Mucosa of descending colon (tissue), 3 donors: ENCODE measurements around the gene RO60. TPM values are rescaled to one million over a fixed set of nuclear protein-coding genes. Genes with fewer than 3 reads are reported as not detected.
A peak's percentile ranks its signal among the peaks of the same experiment; 100 is the strongest.

ENCODE experiments used
- ATAC-seq: fragments of 200-7000 bp; cut with Tn5 transposase; one replicate; pipeline ENCODE4 v1.9.1; 2020; ENCODE audit warnings: mild to moderate bottlenecking, moderate library complexity
- DNase-seq, 3 donors: peaks; one replicate each; pipeline ENCODE4 v3.0.0-alpha.2; 2020
- H3K36me3 ChIP-seq: fragments of 200-600 bp; one replicate; pipeline ENCODE4 v1.8.0; 2021; ENCODE audit warnings: low read depth, mild to moderate bottlenecking
- H3K4me1 ChIP-seq: fragments of 200-600 bp; one replicate; pipeline ENCODE4 v1.8.0; 2021; ENCODE audit warnings: low read depth, mild to moderate bottlenecking
- H3K4me3 ChIP-seq: fragments of 200-600 bp; one replicate; pipeline ENCODE4 v1.8.0; 2021; ENCODE audit warnings: mild to moderate bottlenecking
- H3K9me3 ChIP-seq: fragments of 200-600 bp; one replicate; pipeline ENCODE4 v1.8.0; 2021; ENCODE audit warnings: mild to moderate bottlenecking
- CTCF ChIP-seq: fragments of 200-600 bp; IDR thresholded peaks from one replicate; pipeline ENCODE4 v1.8.0; 2022; ENCODE audit warnings: antibody characterized with exemption, mild to moderate bottlenecking
- intact Hi-C, 2 donors: fragments of 100-400 bp; cut with DNase I in 1 of 2; cut with micrococcal nuclease in 1 of 2; formaldehyde crosslinking; loops; one replicate each; pipeline versions ENCODE4 v1.11.0 to v1.11.1; 2022; cut with DNase I, micrococcal nuclease
- total RNA-seq, 3 donors: library from RNA; stranded (reverse); fragmentation: NEBNext Ultra II Directional in 2 of 3; extraction: Animal tissue kit (Norgen Biotek cat#: 25700) in 2 of 3; gene quantifications; one replicate each; pipeline versions ENCODE4 v1.2.1 to v1.2.4, GENCODE V29; 2021 to 2023
- donor health status: DM: no; HTN: no; CAD: no; lungs with moderate emphysema.
- donor health status: DM: no; HTN: no; CAD: no.
- donor health status: DM: no; HTN: yes; CAD: no.

The RO60 gene
- total RNA-seq, 3 donors from 2014 or later: 34.1 to 90.8 (median 43.6) TPM

GRCh38 chr1:193103759-193104501, 44.5 kb downstream of the RO60 start:
- Histone ChIP-seq H3K9me3 (no peaks in the 10 kb centered on the region), H3K4me1 (peaks cover 11% of the 10 kb centered on the region), H3K36me3 (no peaks in the 10 kb centered on the region), H3K4me3 (peak overlapping the region; percentile 77)
- no peak for ATAC-seq
- no peak for DNase-seq
- TF ChIP-seq CTCF: no peak
- intact Hi-C loops: loop anchor here in 1 of 2 donors (5.0 kb wide), 1 partner anchor 42 kb away; no protein-coding TSS in a partner anchor

GRCh38 chr1:193104502-193104906, 45.1 kb downstream of the RO60 start:
- intact Hi-C loops: loop anchor here in 1 of 2 donors (5.0 kb wide), 1 partner anchor 42 kb away; no protein-coding TSS in a partner anchor
- Histone ChIP-seq H3K9me3 (no peaks in the 10 kb centered on the region), H3K4me3 (peak overlapping the region; percentile 77), H3K4me1 (peaks cover 11% of the 10 kb centered on the region), H3K36me3 (no peaks in the 10 kb centered on the region)
- peak; percentile 69 for ATAC-seq
- no peak for TF ChIP-seq CTCF
- peak; percentile 53 to 71 (median 68) for DNase-seq

GRCh38 chr1:193104907-193105820, 45.8 kb downstream of the RO60 start, which contains the start of gene GLRX2:
GLRX2 (minus strand) TSS chr1:193105414; CDS start chr1:193105382, 32 bp downstream.
- TF ChIP-seq CTCF: no peak
- DNase-seq: peak; percentile 88 to 92 (median 90)
- Histone ChIP-seq H3K4me3 (peak within 1 kb of the TSS; percentile 77), H3K36me3 (no peaks in the 10 kb centered on the region), H3K9me3 (no peaks in the 10 kb centered on the region), H3K4me1 (peaks cover 11% of the 10 kb centered on the region)
- intact Hi-C loops: loop anchor here in 1 of 2 donors (5.0 kb wide), 1 partner anchor 43 kb away; no protein-coding TSS in a partner anchor
- ATAC-seq: peak; percentile 97

GRCh38 chr1:193105821-193106177, 46.4 kb downstream of the RO60 start:
- ATAC-seq (no peak), DNase-seq (no peak)
- H3K36me3 ChIP-seq: no peaks in the 10 kb centered on the region
- TF ChIP-seq CTCF: no peak
- H3K9me3 ChIP-seq: no peaks in the 10 kb centered on the region
- intact Hi-C loops: no loop called here
- H3K4me1 ChIP-seq: peaks cover 11% of the 10 kb centered on the region
- H3K4me3 ChIP-seq: no peak overlapping the region

GRCh38 chr1:193108471-193108870, 49.1 kb downstream of the RO60 start:
- DNase-seq: no peak
- Histone ChIP-seq H3K36me3 (no peaks in the 10 kb centered on the region), H3K4me3 (no peak overlapping the region), H3K4me1 (peaks cover 8% of the 10 kb centered on the region), H3K9me3 (no peaks in the 10 kb centered on the region)
- TF ChIP-seq CTCF: no peak
- no peak for ATAC-seq
- intact Hi-C loops: no loop called here

Other genes with a start within 250 kb of the RO60 start
- 10 to 100 TPM; 28.7 to 32.7 (median 29.1) TPM for gene UCHL5, start 252 bp upstream of the RO60 start, total RNA-seq
- 10 to 100 TPM; 15.2 to 28.8 (median 23.6) TPM for gene GLRX2, start 45.8 kb downstream of the RO60 start, total RNA-seq
- gene CDC73, start 62.4 kb downstream of the RO60 start, total RNA-seq: 10 to 100 TPM; 41.0 to 82.0 (median 45.3) TPM
- gene B3GALT2, start 127.0 kb downstream of the RO60 start, total RNA-seq: 1 to 10 TPM in 1 of 3 donors, under 1 TPM in 2; 0.43 to 1.5 (median 0.67) TPM